Lower leg skin (tissue), 4 donors: ENCODE measurements around the gene RPTN. TPM values are rescaled to one million over a fixed set of nuclear protein-coding genes. Genes with fewer than 3 reads are reported as not detected.

ENCODE experiments used
- DNase-seq, 2 donors: peaks; one replicate each; pipeline ENCODE4 v3.0.0-alpha.2; 2019; ENCODE audit warnings: low spot score in 2 of 2
- H3K4me3 ChIP-seq: fragments of 200-600 bp; sonication (generic); 2 replicates; pipeline ENCODE4 v1.5.1; 2017; ENCODE audit warnings: mild to moderate bottlenecking, low read depth; ENCODE audit not compliant: poor library complexity, severe bottlenecking
- POLR2A ChIP-seq, 2 donors: fragments of 450-650 bp; IDR thresholded peaks; one replicate each; pipeline ENCODE4 v1.6.1; 2016 to 2017; ENCODE audit warnings: antibody characterized with exemption in 2 of 2, mild to moderate bottlenecking in 1 of 2, moderate library complexity in 1 of 2
- WGBS, 2 donors: methylation state at CpG; one replicate each; pipeline ENCODE4 v1.1.5; 2018; 5-methylcytosine and 5-hydroxymethylcytosine counted together
- intact Hi-C: fragments of 100-400 bp; cut with DNase I; formaldehyde crosslinking; loops from one replicate; pipeline ENCODE4 v1.15.0; 2023; ENCODE audit warnings: low total_unique reads
- total RNA-seq, 4 donors: library from RNA; depleted of rRNA; stranded (reverse); fragments of >200 nt; gene quantifications; one replicate each; pipeline ENCODE4 v1.1.0, GENCODE V29; 2016
- TF ChIP-seq, protein P1 (sequence below), 3 donors: fragments of 450-650 bp; IDR thresholded peaks; one replicate each; pipeline ENCODE4 v1.5.1; 2016; ENCODE audit warnings: antibody characterized with exemption in 3 of 3, mild to moderate bottlenecking in 3 of 3, moderate library complexity in 2 of 3

The RPTN gene
- total RNA-seq, result 10 to 100 TPM; 17.3 to 30.4 (median 22.1) TPM

DNA sequence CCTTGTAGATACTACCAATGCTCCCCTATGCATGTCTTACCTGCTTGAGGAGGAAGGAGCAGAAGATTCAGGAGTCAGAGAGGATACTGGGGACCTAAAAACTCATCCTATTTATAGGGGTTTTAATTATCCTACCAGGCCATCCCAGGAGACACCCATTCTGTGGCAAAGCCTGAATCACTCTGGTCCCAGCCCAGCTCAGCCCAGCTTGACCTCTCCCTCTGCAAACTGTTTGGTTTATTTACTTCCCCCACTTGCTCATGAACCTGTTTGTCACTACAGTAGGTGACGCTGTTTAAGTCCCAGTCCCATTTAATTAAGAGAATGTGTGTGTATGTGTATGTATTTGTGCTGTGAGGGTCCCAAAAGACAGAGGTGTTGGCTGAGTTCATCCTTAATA is at the start of gene RPTN:
Gene RPTN, minus strand, starts transcription at position 85 of the 400 bp plus-strand sequence. CDS start 1,339 bp downstream, outside the sequence.
- intact Hi-C loops, result no loop called here
- 79 to 80% methylated on average over 1 of the region's 1 CpG for WGBS, 2 donors
- H3K4me3 ChIP-seq, result no peak within 1 kb of the TSS
- DNase-seq, result no peak
- TF ChIP-seq POLR2A (IDR thresholded peaks at IDR 0.05), result no peak
- TF ChIP-seq, protein P1, sequence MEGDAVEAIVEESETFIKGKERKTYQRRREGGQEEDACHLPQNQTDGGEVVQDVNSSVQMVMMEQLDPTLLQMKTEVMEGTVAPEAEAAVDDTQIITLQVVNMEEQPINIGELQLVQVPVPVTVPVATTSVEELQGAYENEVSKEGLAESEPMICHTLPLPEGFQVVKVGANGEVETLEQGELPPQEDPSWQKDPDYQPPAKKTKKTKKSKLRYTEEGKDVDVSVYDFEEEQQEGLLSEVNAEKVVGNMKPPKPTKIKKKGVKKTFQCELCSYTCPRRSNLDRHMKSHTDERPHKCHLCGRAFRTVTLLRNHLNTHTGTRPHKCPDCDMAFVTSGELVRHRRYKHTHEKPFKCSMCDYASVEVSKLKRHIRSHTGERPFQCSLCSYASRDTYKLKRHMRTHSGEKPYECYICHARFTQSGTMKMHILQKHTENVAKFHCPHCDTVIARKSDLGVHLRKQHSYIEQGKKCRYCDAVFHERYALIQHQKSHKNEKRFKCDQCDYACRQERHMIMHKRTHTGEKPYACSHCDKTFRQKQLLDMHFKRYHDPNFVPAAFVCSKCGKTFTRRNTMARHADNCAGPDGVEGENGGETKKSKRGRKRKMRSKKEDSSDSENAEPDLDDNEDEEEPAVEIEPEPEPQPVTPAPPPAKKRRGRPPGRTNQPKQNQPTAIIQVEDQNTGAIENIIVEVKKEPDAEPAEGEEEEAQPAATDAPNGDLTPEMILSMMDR (IDR thresholded peaks at IDR 0.05), result no peak

DNA sequence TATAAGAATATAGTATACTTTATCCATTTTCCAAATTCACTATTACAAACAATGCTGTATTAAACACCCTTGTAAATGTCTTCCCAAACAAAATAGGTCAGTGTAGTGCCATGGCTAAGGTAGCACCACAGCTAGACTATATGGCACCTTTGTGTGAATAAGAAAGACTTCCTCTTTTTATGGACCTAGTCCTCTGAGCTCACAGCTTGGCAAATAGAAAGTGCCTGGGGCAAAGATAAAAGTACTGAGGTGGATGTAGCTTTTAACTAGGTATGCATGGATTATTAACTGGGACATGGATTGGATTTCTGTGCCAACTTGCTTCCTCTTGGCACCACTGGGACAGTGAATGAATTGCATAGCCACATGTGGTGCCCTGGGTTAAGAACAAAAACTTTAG is 40.0 kb upstream of the RPTN start:
- intact Hi-C loops, result no loop called here
- DNase-seq, result no peak
- H3K4me3 ChIP-seq, result no peak overlapping the region
- TF ChIP-seq, protein P1 (IDR thresholded peaks at IDR 0.05), result no peak
- no peak for TF ChIP-seq POLR2A (IDR thresholded peaks at IDR 0.05)

DNA sequence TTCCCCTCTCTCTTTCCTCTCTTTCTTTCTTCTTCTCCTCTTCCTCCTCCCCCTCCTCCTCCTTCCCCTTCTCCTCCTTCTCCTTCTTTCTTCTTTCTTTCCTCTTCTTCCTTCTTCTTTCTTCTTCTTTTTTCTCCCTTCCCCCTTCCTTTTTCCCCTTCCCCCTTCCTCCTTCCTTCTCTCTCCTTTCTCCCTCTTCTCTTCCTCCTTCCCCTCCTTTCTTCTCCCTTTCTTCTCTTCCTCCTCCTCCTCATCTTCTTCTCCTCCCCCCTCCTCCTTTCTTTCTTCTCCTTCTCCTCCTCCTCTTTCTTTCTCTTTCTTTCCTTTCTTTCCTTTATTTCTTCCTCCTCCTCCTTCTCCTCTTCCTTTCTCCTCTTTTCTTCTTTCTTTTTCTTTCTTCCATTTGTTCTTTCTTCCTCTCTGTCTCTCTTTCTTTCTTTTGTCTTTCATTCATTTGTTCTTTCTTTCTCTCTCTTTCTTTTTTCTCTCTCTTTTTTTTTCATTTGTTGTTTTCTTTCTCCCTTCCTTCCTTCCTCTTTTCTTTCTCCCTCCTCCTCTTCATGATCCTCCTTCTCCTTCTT is 38.4 kb upstream of the RPTN start:
- H3K4me3 ChIP-seq, result no peak overlapping the region
- TF ChIP-seq, protein P1 (IDR thresholded peaks at IDR 0.05), result no peak
- TF ChIP-seq POLR2A (IDR thresholded peaks at IDR 0.05), result no peak
- DNase-seq, result no peak
- intact Hi-C loops, result no loop called here

DNA sequence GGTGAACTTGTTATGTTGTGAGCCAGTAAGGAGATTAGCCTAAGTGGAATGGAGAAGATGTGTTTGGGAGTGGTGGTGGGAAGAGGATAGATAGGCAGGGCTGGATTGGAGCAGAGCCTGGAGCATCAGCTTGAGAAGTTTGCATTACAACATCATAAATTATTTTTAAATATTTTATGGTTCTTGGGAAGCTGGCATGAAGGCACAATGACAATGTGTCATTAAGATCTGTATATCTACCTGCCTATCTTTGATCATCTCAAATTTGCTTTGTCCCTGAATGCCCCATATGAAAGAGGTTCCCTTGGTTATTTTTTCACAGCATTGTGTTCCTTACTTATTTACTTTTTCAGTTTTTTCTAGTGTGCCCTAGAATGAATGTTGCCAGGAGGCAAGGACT is 32.7 kb upstream of the RPTN start:
- no peak for DNase-seq
- H3K4me3 ChIP-seq, result no peak overlapping the region
- TF ChIP-seq POLR2A (IDR thresholded peaks at IDR 0.05), result no peak
- TF ChIP-seq, protein P1 (IDR thresholded peaks at IDR 0.05), result no peak
- intact Hi-C loops, result loop anchor here (5.0 kb wide), 1 partner anchor 266 kb away; no protein-coding TSS in a partner anchor

DNA sequence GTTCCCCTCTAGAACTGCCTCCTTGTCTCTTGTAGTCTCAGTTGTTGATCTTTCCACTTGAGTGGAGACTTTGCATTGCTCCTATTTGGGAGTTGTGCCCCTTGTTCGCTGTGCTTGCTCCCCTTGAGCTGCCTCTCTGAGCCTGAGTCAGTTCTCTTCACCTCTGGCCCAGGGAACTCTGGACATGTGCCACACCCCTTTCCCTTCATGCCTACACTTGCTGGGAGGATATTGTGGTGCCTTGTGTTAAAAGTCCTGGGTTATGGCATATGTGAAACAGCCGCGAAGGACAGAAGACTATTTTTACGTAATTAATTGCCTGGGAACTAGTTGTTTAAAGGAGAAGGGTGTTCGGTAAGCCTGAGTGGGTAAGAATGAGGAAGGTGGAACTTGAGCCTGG is 32.2 kb upstream of the RPTN start:
- TF ChIP-seq, protein P1 (IDR thresholded peaks at IDR 0.05), result no peak
- TF ChIP-seq POLR2A (IDR thresholded peaks at IDR 0.05), result no peak
- no peak for DNase-seq
- intact Hi-C loops, result loop anchor here (5.0 kb wide), 1 partner anchor 266 kb away; no protein-coding TSS in a partner anchor
- 56 to 60% methylated on average over 5 of the region's 5 CpGs for WGBS, 2 donors
- no peak overlapping the region for H3K4me3 ChIP-seq

GRCh38 chr1:152190589-152190988 is 31.6 kb upstream of the RPTN start:
- intact Hi-C loops, result loop anchor here (5.0 kb wide), 1 partner anchor 267 kb away; no protein-coding TSS in a partner anchor
- DNase-seq, result no peak
- H3K4me3 ChIP-seq, result no peak overlapping the region
- TF ChIP-seq POLR2A (IDR thresholded peaks at IDR 0.05), result no peak
- TF ChIP-seq, protein P1 (IDR thresholded peaks at IDR 0.05), result no peak
- WGBS, 2 donors, result 37 to 43% methylated on average over 2 of the region's 2 CpGs
